GM18870 (cell line): Measurements from ENCODE around the gene GDPD4.

Source experiments
- ATAC-seq: cut with Tn5 transposase; IDR thresholded peaks from one replicate; pipeline ENCODE4 v1.9.1; 2021; ENCODE audit warnings: moderate library complexity; ENCODE audit not compliant: unreplicated experiment

Gene GDPD4

GRCh38 chr11:77299528-77299993 lies 1.9 kb downstream of the GDPD4 start:
- no peak for ATAC-seq

- ATAC-seq: no peak
These were observed 7.4 kb downstream of the GDPD4 start for GRCh38 chr11:77294040-77294439.

GRCh38 chr11:77289737-77290136 lies 11.7 kb downstream of the GDPD4 start:
- ATAC-seq: no peak

- no peak for ATAC-seq
These were observed 13.7 kb downstream of the GDPD4 start for GRCh38 chr11:77287615-77288273.

- ATAC-seq: no peak
These were observed 14.3 kb downstream of the GDPD4 start for GRCh38 chr11:77287136-77287535.

- no peak for ATAC-seq
These were observed 16.7 kb downstream of the GDPD4 start for GRCh38 chr11:77284476-77285468.

- no peak for ATAC-seq
These were observed 18.4 kb downstream of the GDPD4 start for GRCh38 chr11:77283101-77283500.

GRCh38 chr11:77278595-77279506 lies 22.6 kb downstream of the GDPD4 start:
- no peak for ATAC-seq

- ATAC-seq: no peak
These were observed 25.2 kb downstream of the GDPD4 start for GRCh38 chr11:77276271-77276670.

GRCh38 chr11:77270921-77271320 lies 30.6 kb downstream of the GDPD4 start:
- no peak for ATAC-seq

- ATAC-seq: no peak
These were observed 31.9 kb downstream of the GDPD4 start for GRCh38 chr11:77269484-77270123.

- no peak for ATAC-seq
These were observed 33.5 kb downstream of the GDPD4 start for GRCh38 chr11:77267962-77268361.

GRCh38 chr11:77266766-77267165 lies 34.7 kb downstream of the GDPD4 start:
- ATAC-seq: no peak

- no peak for ATAC-seq
These were observed 38.7 kb downstream of the GDPD4 start for GRCh38 chr11:77262803-77263202.

GRCh38 chr11:77259641-77260040 lies 41.8 kb downstream of the GDPD4 start:
- ATAC-seq: no peak

GRCh38 chr11:77253690-77254089 lies 47.8 kb downstream of the GDPD4 start:
- ATAC-seq: no peak

- no peak for ATAC-seq
These were observed 48.8 kb downstream of the GDPD4 start for GRCh38 chr11:77252555-77253270.

GRCh38 chr11:77250881-77251640 lies 50.4 kb downstream of the GDPD4 start:
- no peak for ATAC-seq

- ATAC-seq: no peak
These were observed 52.1 kb downstream of the GDPD4 start for GRCh38 chr11:77249427-77249826.
